ENCODE measurements around the gene NRROS. TPM values are rescaled to one million over a fixed set of nuclear protein-coding genes. Genes with fewer than 3 reads are reported as not detected.

NRROS gene
- total and polyA plus RNA-seq, 10 of the 15 experiments (the other 5 are each of a cell fraction or from before 2014, with no cell fraction given), result 0.35 to 42.2 (median 12.6) TPM

DNA sequence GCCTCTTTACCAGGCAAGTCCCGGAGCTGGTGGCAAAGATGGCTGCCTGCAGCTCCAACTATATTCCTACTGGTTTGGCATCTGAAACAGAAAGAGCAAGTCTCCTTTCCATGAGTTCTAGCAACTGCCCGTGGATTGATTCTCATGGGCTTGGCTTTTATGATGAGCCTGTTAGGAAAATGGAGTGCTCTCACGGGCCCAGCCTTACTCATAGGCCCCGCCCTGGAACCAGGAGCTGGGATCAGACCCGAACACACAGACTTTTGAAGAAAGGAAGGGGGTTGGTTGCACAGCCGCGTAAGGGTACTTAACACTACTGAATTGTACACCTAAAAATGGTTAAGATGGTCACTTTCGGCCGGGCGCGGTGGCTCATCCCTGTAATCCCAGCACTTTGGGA, 2.9 kb downstream of the NRROS start:
- POLR2A ChIA-PET, result interaction anchor here (0.6 to 4.6 kb wide), 4 partner anchors 11 to 1198 kb away, joined by 4 to 59 read pairs (median 5); no protein-coding TSS in a partner anchor
- ATAC-seq (peak; percentile 7), FAIRE-seq (no peak), DNase-seq (ENCODE audit: low read depth, low spot score) (no peak)
- WGBS (ENCODE audit: insufficient coverage, insufficient replicate concordance, low lambda C conversion rate, missing lambda C conversion rate), result 13% methylated on average over 7 of the region's 11 CpGs
- TF ChIP-seq FOS (IDR thresholded peaks at IDR 0.05; ENCODE audit: borderline replicate concordance, extremely low read depth, insufficient read length), result no peak
- peak; percentile 59 for TF ChIP-seq ZNF687 (IDR thresholded peaks at IDR 0.05)
- peak; percentile 86 for TF ChIP-seq YY1 (IDR thresholded peaks at IDR 0.05; ENCODE audit: low read depth, low read length)
- TF ChIP-seq LARP7 (IDR thresholded peaks at IDR 0.05), result peak; percentile 27; the same call in 1 of the 2 replicates
- 0 out of 2 replicates have a peak, but pooled peaks have one; percentile 1 for TF ChIP-seq BMI1 (IDR thresholded peaks at IDR 0.05; ENCODE audit: borderline replicate concordance)
- no peak for TF ChIP-seq KAT2A (conservative IDR thresholded peaks at IDR 0.05; ENCODE audit: control insufficient read depth, low read depth, low read length)
- TF ChIP-seq IKZF1 (conservative IDR thresholded peaks at IDR 0.05), result peak; percentile 10
- Histone ChIP-seq H3K9ac (ENCODE audit: control insufficient read depth, insufficient read depth, low read length) (peak overlapping the region; percentile 99), H3K4me2 (ENCODE audit: control insufficient read depth, insufficient read depth) (peak overlapping the region; percentile 99), H3K27me3 (replicated peaks in 1 of 2; ENCODE audit: control insufficient read depth in 2 of 2, insufficient read depth in 2 of 2, low read length in 1 of 2) (no peaks in the 10 kb centered on the region), H3K4me1 (ENCODE audit: control insufficient read depth, insufficient read depth, low read length) (peaks cover 55% of the 10 kb centered on the region), H3K27ac (ENCODE audit: control insufficient read depth, insufficient read depth) (peak overlapping the region; percentile 99), H3K79me2 (ENCODE audit: control insufficient read depth, insufficient read depth, low read length) (peaks cover 91% of the 10 kb centered on the region), H3K4me3 (peak overlapping the region; percentile 79), H2AFZ (ENCODE audit: control insufficient read depth, low read depth, low read length) (peak overlapping the region; percentile 51), H3K36me3 (ENCODE audit: control insufficient read depth in 2 of 2, insufficient read depth in 2 of 2, low read length in 1 of 2) (peaks cover 6 to 23% of the 10 kb centered on the region in 2 experiments), H3K9me3 (replicated peaks; ENCODE audit: control insufficient read depth, insufficient read depth, low read length) (no peaks in the 10 kb centered on the region; the same call in 2 of the 3 replicates), H4K20me1 (ENCODE audit: control insufficient read depth, insufficient read depth) (no peaks in the 10 kb centered on the region)
- SMC1A ChIA-PET (ENCODE audit: uncharacterized antibody, unreplicated experiment), result interaction anchor here (0.6 to 7.6 kb wide), 8 partner anchors 12 to 523 kb away, joined by 3 to 82 read pairs (median 4); no protein-coding TSS in a partner anchor
- RAD21 ChIA-PET (ENCODE audit: unreplicated experiment), result interaction anchor here (0.8 to 4.7 kb wide), 6 partner anchors 11 to 70 kb away, joined by 3 to 49 read pairs (median 6); partner anchors contain the start of genes CEP19 and PIGX
- BruUV-seq (replicated peaks), result no TSS peak
- in situ Hi-C loops (cut with MboI) (no loop called here), intact Hi-C loops (cut with micrococcal nuclease; ENCODE audit: unreplicated experiment) (loop anchor here (5.0 kb wide), 1 partner anchor 300 kb away; the partner anchor contains the start of gene NCBP2)
- CTCF ChIA-PET, result interaction anchor here (0.7 to 7.9 kb wide), 6 partner anchors 9 to 298 kb away, joined by 3 to 64 read pairs (median 3); no protein-coding TSS in a partner anchor

All from GM12878 (cell line).